Chondrocyte (in vitro differentiated cells): ENCODE data around the gene PCDHA12. TPM values are rescaled to one million over a fixed set of nuclear protein-coding genes. Genes with fewer than 3 reads are reported as not detected.
A peak's percentile ranks its signal among the peaks of the same experiment; 100 is the strongest.
"Not testable (repeated sequence)": the region's sequence is repeated elsewhere in the genome, so short reads cannot be mapped to it uniquely, and the experiment has no call there.

Experiments used
- DNase-seq: peaks from one replicate; pipeline ENCODE4 v3.0.0; 2021; ENCODE audit warnings: mixed read lengths, low spot score
- H3K27ac Mint-ChIP-seq: one replicate; pipeline ENCODE4 v1.8.0; 2021; ENCODE audit warnings: mild to moderate bottlenecking, moderate library complexity, mixed read lengths; ENCODE audit not compliant: unreplicated experiment
- H3K27me3 Mint-ChIP-seq: 2 replicates; pipeline ENCODE4 v1.8.0; 2021; ENCODE audit warnings: low read depth, mixed read lengths
- H3K36me3 Mint-ChIP-seq: 2 replicates; pipeline ENCODE4 v1.8.0; 2021; ENCODE audit warnings: low read depth, mixed read lengths
- H3K4me1 Mint-ChIP-seq: 2 replicates; pipeline ENCODE4 v1.8.0; 2021; ENCODE audit warnings: low read depth, mild to moderate bottlenecking, mixed read lengths
- H3K4me3 Mint-ChIP-seq: one replicate; pipeline ENCODE4 v1.8.0; 2021; ENCODE audit warnings: mild to moderate bottlenecking, moderate library complexity, mixed read lengths; ENCODE audit not compliant: unreplicated experiment
- H3K9me3 Mint-ChIP-seq: 2 replicates; pipeline ENCODE4 v1.8.0; 2021; ENCODE audit warnings: low read depth, mixed read lengths
- long read RNA-seq: library from polyadenylated mRNA; stranded (forward); transcript quantifications from one replicate; pipeline ENCODE4 v2.0.0, GENCODE V29; 2021
- total RNA-seq: library from RNA; stranded (reverse); gene quantifications from 3 replicates; pipeline ENCODE4 v1.2.1, GENCODE V29; 2021
- TF ChIP-seq, protein P1 (sequence below): fragments of 200-600 bp; sonication (generic); IDR thresholded peaks from 2 replicates; pipeline ENCODE4 v1.5.0; 2021; ENCODE audit warnings: antibody characterized with exemption, mild to moderate bottlenecking, moderate library complexity

PCDHA12 gene, protein sequence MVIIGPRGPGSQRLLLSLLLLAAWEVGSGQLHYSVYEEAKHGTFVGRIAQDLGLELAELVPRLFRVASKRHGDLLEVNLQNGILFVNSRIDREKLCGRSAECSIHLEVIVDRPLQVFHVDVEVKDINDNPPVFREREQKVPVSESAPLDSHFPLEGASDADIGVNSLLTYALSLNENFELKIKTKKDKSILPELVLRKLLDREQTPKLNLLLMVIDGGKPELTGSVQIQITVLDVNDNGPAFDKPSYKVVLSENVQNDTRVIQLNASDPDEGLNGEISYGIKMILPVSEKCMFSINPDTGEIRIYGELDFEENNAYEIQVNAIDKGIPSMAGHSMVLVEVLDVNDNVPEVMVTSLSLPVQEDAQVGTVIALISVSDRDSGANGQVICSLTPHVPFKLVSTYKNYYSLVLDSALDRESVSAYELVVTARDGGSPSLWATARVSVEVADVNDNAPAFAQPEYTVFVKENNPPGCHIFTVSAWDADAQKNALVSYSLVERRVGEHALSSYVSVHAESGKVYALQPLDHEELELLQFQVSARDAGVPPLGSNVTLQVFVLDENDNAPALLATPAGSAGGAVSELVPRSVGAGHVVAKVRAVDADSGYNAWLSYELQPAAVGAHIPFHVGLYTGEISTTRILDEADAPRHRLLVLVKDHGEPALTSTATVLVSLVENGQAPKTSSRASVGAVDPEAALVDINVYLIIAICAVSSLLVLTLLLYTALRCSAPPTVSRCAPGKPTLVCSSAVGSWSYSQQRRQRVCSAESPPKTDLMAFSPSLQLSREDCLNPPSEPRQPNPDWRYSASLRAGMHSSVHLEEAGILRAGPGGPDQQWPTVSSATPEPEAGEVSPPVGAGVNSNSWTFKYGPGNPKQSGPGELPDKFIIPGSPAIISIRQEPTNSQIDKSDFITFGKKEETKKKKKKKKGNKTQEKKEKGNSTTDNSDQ
- total RNA-seq, result 15.9 to 23.6 TPM (median 23.0 TPM) in 3 replicates
- long read RNA-seq, full-length matches to known transcripts, result 1 of 1 reads
- long read RNA-seq, partial matches to known transcripts, result 0 of 1 reads
- long read RNA-seq, other reads (novel, unspliced or antisense), result 0 of 1 reads

DNA sequence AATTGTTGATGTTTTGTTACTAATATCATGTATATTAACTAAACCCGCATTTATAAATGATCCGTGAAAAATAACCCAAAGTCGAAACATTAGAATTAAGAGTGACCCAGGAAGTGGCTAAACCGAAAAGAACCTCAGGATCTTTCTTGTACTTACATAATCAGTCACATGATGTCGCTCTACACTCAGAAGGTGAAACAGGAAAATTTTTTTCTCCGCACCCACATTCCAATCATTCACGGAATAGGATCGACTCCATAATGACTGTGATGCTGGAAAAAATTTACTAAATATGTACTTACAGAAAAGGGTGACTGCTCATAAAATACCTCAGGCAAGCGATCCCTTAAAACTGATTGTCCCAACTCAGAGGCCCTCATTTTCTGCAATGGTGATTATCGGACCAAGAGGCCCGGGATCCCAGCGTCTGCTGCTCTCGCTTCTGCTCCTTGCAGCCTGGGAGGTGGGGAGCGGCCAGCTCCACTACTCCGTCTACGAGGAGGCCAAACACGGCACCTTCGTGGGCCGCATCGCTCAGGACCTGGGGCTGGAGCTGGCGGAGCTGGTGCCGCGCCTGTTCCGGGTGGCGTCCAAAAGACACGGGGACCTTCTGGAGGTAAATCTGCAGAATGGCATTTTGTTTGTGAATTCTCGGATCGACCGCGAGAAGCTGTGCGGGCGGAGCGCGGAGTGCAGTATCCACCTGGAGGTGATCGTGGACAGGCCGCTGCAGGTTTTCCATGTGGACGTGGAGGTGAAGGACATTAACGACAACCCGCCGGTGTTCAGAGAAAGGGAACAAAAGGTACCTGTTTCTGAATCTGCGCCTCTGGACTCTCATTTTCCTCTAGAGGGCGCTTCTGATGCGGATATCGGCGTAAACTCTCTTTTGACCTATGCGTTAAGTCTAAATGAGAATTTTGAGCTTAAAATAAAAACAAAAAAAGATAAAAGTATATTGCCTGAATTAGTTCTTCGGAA lies at the start of gene PCDHA12:
PCDHA12 (plus strand) TSS at position 224 of the 981 bp plus-strand sequence; CDS start at position 389, 165 bp downstream.
- no peaks in the 10 kb centered on the region for H3K27me3 Mint-ChIP-seq
- H3K9me3 Mint-ChIP-seq, result peaks cover 5% of the 10 kb centered on the region
- H3K4me1 Mint-ChIP-seq, result peaks cover 32% of the 10 kb centered on the region
- peak within 1 kb of the TSS; percentile 91 for H3K27ac Mint-ChIP-seq
- peaks cover 13% of the 10 kb centered on the region for H3K36me3 Mint-ChIP-seq
- no peak for DNase-seq
- peak within 1 kb of the TSS; percentile 90 for H3K4me3 Mint-ChIP-seq
- TF ChIP-seq, protein P1, sequence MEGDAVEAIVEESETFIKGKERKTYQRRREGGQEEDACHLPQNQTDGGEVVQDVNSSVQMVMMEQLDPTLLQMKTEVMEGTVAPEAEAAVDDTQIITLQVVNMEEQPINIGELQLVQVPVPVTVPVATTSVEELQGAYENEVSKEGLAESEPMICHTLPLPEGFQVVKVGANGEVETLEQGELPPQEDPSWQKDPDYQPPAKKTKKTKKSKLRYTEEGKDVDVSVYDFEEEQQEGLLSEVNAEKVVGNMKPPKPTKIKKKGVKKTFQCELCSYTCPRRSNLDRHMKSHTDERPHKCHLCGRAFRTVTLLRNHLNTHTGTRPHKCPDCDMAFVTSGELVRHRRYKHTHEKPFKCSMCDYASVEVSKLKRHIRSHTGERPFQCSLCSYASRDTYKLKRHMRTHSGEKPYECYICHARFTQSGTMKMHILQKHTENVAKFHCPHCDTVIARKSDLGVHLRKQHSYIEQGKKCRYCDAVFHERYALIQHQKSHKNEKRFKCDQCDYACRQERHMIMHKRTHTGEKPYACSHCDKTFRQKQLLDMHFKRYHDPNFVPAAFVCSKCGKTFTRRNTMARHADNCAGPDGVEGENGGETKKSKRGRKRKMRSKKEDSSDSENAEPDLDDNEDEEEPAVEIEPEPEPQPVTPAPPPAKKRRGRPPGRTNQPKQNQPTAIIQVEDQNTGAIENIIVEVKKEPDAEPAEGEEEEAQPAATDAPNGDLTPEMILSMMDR, result peak; percentile 76

DNA sequence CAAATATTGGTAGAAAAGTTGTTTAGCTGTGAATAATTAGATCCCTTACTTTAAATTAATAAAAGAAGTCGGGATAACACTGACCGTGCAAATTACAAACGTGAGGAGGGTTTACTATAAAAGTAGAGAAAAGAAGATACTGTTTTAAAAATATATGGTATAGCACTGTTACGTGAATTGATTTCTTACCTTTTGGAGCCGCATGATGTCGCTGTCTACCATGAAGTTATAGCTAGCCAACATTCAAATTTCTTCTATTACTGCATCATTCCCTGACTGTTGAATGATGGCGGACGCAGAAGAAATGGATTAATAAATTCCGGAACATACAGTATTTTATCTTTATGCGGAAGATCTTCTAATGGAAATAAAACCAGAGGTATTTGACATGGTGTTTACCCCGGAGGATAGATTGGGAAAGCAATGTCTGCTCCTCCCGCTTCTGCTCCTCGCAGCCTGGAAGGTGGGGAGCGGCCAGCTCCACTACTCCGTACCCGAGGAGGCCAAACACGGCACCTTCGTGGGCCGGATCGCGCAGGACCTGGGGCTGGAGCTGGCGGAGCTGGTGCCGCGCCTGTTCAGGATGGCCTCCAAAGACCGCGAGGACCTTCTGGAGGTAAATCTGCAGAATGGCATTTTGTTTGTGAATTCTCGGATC lies 47.3 kb upstream of the PCDHA12 start, which contains the start of gene PCDHA6:
PCDHA6 (plus strand) TSS at position 257 of the 658 bp plus-strand sequence; CDS start at position 389, 132 bp downstream.
- H3K27ac Mint-ChIP-seq, result peak within 1 kb of the TSS; percentile 85

DNA sequence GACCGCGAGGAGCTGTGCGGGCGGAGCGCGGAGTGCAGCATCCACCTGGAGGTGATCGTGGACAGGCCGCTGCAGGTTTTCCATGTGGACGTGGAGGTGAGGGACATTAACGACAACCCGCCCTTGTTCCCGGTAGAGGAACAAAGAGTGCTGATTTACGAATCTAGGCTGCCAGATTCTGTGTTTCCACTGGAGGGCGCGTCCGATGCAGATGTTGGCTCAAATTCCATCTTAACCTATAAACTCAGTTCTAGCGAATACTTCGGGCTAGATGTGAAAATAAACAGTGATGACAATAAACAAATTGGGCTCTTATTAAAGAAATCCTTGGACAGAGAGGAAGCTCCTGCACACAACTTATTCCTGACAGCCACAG lies 46.8 kb upstream of the PCDHA12 start:
- Mint-ChIP-seq H3K9me3 (peaks cover 19% of the 10 kb centered on the region), H3K4me1 (peaks cover 19% of the 10 kb centered on the region), H3K27ac (peak overlapping the region; percentile 85), H3K4me3 (peak overlapping the region; percentile 82), H3K36me3 (peaks cover 14% of the 10 kb centered on the region), H3K27me3 (no peaks in the 10 kb centered on the region)
- TF ChIP-seq, protein P1, result peak; percentile 49
- DNase-seq, result no peak

More for the DNA sequence above, 47.3 kb upstream of the PCDHA12 start, which contains the start of gene PCDHA6:
- Mint-ChIP-seq H3K4me3 (peak within 1 kb of the TSS; percentile 82), H3K36me3 (peaks cover 10% of the 10 kb centered on the region), H3K4me1 (peaks cover 19% of the 10 kb centered on the region), H3K27me3 (no peaks in the 10 kb centered on the region), H3K9me3 (peaks cover 16% of the 10 kb centered on the region)
- TF ChIP-seq, protein P1, result peak; percentile 78
- DNase-seq, result no peak

DNA sequence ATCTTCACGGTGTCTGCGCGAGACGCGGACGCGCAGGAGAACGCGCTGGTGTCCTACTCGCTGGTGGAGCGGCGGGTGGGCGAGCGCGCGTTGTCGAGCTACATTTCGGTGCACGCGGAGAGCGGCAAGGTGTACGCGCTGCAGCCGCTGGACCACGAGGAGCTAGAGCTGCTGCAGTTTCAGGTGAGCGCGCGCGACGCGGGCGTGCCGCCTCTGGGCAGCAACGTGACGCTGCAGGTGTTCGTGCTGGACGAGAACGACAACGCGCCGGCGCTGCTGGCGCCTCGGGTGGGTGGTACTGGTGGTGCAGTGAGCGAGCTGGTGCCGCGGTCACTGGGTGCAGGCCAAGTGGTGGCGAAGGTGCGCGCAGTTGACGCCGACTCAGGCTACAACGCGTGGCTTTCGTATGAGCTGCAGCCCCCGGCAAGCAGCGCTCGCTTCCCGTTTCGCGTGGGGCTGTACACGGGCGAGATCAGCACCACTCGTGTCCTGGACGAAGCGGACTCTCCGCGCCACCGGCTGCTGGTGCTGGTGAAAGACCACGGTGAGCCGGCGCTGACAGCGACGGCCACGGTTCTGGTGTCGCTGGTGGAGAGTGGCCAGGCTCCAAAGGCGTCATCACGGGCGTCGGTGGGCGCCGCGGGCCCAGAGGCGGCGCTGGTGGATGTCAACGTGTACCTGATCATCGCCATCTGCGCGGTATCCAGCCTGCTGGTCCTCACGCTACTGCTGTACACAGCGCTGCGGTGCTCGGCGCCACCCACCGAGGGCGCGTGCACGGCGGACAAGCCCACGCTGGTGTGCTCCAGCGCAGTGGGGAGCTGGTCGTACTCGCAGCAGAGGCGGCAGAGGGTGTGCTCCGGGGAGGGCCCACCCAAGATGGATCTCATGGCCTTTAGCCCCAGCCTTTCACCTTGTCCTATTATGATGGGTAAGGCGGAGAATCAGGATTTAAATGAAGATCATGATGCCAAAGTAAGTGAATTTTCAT lies 45.3 kb upstream of the PCDHA12 start:
- not testable (repeated sequence) for H3K27ac Mint-ChIP-seq, H3K27me3 Mint-ChIP-seq, DNase-seq, H3K4me3 Mint-ChIP-seq
- peaks cover 21% of the 10 kb centered on the region for H3K9me3 Mint-ChIP-seq
- peaks cover 21% of the 10 kb centered on the region for H3K36me3 Mint-ChIP-seq
- peaks cover 19% of the 10 kb centered on the region for H3K4me1 Mint-ChIP-seq
